Neural cell (in vitro differentiated cells): ENCODE measurements around the gene DUSP2.

Experiments
- CTCF ChIP-seq: fragments of 450-650 bp; IDR thresholded peaks from 2 replicates; pipeline ENCODE4 v1.5.1; 2014; ENCODE audit warnings: antibody characterized with exemption, mild to moderate bottlenecking, moderate library complexity; ENCODE audit not compliant: poor library complexity, severe bottlenecking
- EP300 ChIP-seq: fragments of 450-650 bp; conservative IDR thresholded peaks from 2 replicates; pipeline ENCODE4 v1.6.1; 2014; ENCODE audit warnings: antibody characterized with exemption, mild to moderate bottlenecking, moderate library complexity; ENCODE audit not compliant: poor library complexity, severe bottlenecking
- POLR2AphosphoS5 ChIP-seq: IDR thresholded peaks from 2 replicates; pipeline ENCODE4 v1.6.1; 2012
- TAF1 ChIP-seq: IDR thresholded peaks from 2 replicates; pipeline ENCODE4 v1.6.1; 2012; ENCODE audit warnings: low read depth

DNA sequence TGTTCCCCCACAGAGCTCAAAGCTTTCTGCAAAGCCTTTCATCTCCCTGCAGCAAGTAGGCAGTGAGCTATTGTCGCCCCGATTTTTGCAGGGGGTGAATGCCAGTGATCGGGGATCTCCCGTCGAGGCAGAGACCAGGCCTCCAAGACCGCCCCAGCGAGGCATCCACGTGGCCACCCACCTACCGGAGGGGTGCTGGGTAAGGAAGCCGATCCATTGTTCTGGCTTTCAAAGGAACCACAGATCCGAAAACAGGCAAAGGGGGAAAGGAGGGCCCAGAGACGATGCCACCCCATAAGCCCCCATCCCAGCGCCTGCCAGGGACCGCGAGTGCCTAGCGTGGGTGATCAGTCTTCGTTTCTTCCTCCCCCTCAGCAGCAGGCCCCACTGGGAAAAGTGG lies 31.3 kb downstream of the DUSP2 start:
- TF ChIP-seq CTCF: no peak
- no peak for TF ChIP-seq POLR2AphosphoS5
- TF ChIP-seq EP300: no peak
- no peak for TF ChIP-seq TAF1
